ENCODE results near the gene GTPBP2.

- no peak for TF ChIP-seq POLR2AphosphoS5 (IDR thresholded peaks at IDR 0.05; ENCODE audit: low read depth, low read length)
- no peak for TF ChIP-seq TAF1 (IDR thresholded peaks at IDR 0.05; ENCODE audit: borderline replicate concordance, low read depth, low read length)
These were observed 46.2 kb downstream of the GTPBP2 start for GRCh38 chr6:43582911-43583310.
